Measurements from ENCODE around the gene RILPL1.
"Not testable (repeated sequence)": the region's sequence is repeated elsewhere in the genome, so short reads cannot be mapped to it uniquely, and the experiment has no call there.

Gene RILPL1

DNA sequence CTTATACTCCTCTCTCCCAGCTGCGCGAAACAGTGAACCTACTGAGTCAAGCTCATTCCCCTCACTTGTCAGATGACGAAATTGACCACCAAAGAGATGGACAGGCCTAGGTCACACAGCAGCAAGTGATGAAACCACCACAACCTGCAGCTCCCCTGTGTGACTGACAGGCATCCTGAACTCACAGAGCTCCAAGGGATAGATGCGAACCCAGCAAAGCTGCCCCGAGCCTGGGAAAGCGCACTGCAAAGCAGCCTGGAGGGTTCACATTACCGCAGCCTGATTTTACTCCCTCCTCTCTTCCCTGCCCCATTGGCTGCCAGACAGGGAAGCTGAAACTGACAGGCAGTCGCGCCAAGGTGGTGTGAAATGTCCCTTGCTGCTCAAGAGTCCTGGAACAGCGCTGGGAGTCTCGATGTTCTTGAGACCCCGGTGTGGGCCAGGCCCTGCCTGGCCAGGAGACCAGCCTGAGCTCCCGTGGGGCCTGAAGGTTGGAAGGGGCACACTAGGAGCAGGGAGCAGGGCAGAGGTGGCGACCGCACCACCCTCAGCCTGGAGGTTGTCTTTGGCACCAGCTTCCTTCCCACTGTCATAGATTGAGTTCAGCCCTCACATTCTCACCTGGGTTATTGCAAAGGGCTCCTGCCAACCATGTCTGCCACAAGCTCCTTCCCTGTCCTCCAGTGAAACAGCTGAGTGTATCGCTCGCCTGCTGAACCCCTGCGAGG, 39.2 kb downstream of the RILPL1 start:
- no peak for DNase-seq (ENCODE audit: low read depth in 3 of 3)

DNA sequence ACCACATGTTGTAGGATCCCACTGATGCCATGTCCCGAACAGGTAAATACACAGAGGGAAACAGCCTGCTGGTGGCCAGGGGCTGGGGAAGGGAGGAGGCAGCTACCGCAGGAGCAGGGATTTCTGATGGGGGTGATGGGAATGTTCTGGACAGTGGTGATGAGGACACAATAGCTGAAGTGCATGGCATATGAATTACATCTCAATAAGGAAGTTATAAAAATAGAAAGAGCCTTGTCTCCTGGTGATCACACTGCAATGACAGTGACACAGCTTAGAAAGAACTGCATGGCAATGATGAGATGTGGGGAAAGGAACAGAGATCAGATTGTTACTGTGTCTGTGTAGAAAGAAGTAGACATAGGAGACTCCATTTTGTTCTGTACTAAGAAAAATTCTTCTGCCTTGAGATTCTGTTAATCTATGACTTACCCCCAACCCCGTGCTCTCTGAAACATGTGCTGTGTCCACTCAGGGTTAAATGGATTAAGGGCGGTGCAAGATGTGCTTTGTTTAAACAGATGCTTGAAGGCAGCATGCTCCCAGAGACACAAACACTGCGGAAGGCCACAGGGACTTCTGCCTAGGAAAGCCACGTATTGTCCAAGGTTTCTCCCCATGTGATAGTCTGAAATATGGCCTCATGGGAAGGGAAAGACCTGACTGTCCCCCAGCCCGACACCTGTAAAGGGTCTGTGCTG, 41.0 kb downstream of the RILPL1 start:
- not testable (repeated sequence) for DNase-seq (ENCODE audit: low read depth in 3 of 3)

DNA sequence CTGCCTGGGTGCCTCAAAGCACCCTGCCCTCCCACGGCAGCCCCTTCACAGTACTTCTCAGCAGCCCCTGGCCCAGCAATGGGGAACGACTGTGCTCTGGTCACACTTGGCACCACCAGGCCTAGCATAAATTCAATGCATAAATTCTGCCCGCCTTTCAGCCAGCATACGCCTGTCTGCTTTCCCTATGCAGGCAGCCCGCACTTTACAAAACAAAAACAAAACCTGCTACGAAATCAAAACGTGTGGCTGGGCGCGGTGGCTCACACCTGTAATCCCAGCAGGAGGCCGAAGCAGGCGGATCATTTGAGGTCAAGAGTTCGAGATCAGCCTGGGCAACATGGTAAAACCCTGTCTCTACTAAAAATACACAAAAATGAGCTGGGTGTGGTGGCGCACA, 42.0 kb downstream of the RILPL1 start:
- no peak for DNase-seq (ENCODE audit: low read depth in 3 of 3)

DNA sequence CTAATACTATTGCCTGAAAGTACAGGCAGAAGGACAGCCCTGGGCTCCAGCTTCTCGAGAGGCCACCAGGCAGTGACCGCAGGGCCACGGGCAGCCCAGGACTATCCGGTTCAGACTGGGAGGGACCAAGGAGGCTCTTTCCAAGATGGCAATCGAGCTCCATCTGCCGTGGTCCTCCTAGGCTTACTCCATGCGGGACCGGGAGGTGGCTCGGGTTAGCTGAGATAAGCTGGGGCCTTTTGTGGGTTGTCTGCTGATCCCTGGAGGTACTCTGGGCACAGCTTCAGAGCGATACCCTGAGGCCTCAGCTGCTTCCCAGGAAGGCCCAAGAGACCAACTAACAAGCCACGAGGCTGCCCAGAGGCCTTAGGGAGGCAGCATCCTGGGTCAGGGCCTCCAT, 42.5 kb downstream of the RILPL1 start:
- DNase-seq (ENCODE audit: low read depth in 3 of 3): no peak

DNA sequence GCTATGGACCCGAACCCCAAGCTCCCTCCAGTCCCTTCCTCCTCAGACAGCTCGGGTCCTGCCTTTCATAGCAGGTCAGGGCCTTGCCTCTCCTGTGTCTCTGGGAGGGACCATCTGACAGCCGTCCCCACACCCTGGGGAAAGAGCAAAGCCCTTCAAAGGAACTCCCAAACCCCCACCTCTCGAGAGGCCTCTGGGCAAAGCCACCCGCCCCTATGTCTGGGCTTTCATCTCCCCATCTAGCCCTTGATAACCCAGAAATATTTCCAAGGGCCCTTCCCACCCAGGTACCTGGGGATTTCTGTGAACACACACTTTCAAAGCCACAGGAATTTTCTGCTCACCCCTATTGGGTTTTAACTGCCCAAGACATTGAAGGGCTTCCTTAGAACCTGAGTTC, 43.4 kb downstream of the RILPL1 start:
- no peak for DNase-seq (ENCODE audit: low read depth in 3 of 3)

DNA sequence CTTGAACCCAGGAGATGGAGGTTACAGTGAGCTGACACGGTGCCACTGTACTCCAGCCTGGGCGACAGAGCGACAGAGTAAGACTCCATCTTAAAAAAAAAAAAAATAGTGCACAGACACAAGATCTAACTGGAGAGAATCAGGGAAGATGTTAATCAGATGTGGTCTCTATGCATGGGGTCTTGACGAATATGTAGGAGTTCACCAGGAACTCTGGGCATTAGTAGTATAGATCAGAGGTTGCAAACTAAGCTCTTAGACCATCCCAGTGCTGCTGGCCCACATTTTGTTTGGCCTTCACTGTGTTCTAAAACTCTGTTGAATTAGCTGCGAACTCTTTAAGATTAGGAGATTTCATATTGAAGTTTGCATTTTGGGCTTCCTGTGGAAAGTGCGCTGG, 43.9 kb downstream of the RILPL1 start:
- DNase-seq (ENCODE audit: low read depth in 3 of 3): no peak

DNA sequence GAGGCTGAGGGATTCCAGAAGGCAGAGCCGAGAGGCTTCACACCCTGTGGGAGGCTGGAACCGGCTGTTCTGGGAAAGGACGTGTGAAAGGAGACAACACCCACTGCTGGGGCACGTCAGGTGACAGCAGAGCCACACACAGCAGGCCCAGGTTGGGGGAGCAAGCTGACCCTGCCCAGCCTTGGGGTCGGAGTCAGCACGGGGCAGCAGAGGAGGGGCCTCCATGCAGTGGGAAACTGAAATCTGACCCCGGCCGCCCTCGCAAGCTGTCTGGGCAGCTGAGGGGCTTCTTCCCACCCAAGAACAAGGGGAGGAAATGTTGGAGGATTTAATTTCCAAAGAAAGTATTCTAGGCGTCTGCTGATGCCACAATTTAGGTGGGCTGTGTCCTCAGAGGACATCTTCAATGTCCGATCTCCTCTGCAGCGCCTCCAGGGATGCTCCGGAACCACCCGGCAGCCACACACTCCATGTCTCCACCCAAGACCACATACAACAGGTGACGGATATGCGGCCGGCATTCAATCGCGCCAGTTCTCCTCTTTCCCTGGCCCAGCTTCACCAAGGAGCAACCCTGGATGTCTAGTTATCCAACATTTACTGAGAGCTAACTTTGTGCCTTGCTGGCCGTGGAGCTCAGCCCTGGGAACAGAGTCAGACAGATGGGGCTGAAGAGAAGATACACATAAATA, 44.8 kb downstream of the RILPL1 start:
- no peak for DNase-seq (ENCODE audit: low read depth in 3 of 3)

DNA sequence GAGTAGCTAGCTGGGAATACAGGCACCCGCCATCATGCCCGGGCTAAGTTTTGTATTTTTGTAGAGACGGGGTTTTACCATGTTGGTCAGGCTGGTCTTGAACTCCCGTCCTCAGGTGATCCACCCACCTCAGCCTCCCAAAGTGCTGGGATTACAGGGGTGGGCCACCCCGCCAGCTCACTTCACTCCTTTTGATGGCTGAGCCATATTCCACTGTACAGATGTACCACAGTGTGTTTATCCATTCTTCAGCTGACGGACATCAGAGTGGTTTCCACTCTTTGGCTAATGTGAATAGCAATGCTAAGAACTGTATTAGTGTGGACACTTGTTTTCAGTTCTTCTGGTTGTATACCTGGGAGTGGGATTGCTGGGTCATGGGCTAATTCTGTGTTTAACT, 46.1 kb downstream of the RILPL1 start:
- no peak for DNase-seq (ENCODE audit: low read depth in 3 of 3)

DNA sequence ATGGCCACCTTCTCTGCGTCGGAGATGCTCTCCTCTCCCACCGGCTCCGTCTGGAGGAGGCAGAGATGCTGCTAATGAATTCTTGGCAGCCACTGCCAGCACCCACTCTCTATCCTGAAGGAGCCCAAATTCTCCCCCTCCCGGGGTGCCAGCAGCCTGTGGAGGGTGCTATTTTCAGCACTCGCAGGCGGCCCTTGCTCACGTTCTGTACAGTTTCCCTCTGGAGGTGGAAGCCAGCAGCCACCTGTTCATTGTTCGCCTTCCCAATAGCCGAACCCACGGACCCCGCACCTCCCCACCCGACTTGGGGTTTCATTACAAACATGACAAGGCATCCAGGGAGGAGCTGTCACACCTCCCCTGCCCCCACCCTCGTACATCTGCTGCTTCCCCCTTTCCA, 47.8 kb downstream of the RILPL1 start:
- no peak for DNase-seq (ENCODE audit: low read depth in 3 of 3)

DNA sequence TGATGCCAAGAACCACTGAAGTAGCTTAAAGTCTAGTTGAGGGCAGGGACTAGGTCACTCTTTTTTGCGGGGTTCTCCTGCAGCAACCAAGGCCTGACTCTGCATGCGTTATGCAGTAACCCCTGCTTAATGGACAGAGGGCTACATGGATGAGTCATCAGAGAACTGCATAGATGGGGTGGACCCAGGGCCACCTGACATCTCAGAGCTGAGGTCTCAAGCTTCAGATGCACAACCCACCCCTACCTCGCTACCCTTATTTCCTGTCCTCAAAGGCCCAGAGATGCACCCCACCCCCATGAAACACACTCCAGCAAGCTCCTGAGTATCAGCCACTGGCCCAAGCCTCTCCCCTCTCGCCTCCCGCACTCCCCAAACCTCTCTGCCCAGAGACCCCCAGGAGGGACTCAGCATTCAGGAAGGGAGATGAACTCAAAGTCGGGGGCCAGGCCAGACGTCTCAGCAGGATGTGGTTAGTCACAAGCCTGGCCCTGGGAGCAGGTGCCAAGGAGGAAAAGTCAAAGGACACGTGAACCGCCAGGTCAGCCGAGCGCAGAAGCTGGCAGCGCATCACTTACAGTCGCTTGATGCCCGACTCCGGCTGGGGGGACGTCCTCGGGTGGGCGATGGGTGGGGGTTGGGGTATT, 49.8 kb downstream of the RILPL1 start:
- no peak for DNase-seq (ENCODE audit: low read depth in 3 of 3)

DNA sequence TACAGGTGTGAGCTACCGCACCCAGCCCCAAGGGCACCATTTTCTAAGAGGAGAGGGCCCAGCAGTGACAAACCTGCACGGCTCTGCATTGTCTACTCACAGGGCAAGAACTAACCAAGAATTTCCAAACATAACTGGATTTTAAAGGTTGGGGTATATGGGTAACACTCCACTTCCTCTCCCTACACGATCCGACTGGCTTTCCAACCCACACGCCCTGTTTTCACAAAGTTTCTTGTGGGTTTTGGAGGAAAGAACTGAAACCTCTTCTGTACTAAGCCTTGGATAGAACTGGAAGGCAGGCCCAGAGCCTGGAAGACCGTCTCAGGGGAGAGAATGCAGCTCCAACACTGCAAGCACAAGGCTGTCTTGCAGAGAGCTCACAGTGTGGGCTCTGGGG, 50.6 kb downstream of the RILPL1 start:
- DNase-seq (ENCODE audit: low read depth in 3 of 3): no peak

DNA sequence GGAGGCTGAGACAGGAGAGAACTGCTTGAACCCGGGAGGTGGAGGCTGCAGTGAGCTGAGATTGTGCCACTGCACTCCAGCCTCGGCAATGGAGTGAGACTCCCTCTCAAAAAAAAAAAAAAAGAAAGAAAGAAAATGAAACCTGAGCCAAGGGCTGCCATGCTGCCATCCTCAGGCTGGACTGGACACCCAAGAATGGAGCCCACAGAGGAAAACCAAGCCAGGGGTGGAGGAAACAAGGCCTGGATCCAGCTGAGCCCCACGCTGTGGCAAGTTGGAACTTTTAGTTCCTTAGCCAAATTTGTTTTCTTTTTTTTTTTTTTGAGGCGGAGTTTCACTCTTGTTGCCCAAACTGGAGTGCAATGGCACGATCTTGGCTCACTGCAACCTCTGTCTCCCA, 52.3 kb downstream of the RILPL1 start:
- not testable (repeated sequence) for DNase-seq (ENCODE audit: low read depth in 3 of 3)

DNA sequence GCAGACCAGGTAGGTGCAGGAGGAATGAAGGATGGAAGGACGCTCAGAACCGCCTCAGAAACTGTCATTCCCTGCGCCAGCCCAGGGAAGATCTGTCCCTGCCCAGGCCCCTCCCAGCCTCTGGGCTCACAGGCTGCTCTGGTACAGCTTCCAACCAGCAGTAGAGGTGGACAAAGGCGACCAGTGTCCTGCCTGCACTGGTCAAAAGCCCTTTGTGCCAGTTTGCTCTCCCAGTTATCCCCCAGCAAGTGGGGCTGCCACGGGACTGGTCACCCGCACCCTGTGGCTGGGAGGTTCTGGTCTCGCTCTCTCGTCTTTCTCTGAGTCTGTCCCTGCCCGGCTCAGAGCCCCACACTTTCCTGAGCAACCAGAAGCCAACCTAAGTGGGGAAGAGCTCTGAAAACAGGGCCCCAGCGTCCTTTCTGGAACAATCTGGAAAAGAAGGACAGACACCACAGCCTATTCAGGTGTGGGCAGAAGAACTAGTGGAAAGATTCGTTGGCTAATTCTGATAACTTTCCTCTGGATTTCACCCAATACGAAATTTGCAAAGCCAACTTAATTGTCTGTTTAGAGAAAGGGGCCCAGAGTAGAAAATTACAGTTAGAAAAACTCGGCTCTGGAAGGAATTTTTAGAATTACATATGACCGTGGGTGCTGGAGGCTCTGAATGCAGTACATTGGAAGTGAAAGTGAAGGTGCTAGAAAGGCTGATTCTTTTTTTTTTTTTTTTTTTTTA, 53.9 kb downstream of the RILPL1 start:
- no peak for DNase-seq (ENCODE audit: low read depth in 3 of 3)

DNA sequence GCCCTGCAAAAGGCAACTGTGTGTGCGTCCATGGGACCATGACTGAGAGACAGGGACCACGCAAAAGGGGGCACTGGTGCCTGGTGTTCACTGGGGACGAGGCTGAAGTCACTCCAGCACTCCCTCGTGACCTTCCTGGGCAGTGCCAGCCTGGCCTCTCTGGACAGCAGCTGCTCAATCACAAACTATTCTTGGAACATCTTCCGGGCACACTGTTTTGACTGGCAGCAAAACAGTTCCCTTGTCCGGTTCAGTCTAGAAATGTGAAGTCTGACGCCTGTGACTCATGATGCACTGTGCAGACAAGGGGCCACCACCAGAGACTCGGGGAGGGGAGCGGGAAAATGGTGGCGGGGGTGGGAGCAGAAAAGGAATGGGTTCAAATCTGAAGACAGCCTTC, 54.8 kb downstream of the RILPL1 start:
- no peak for DNase-seq (ENCODE audit: low read depth in 3 of 3)

DNA sequence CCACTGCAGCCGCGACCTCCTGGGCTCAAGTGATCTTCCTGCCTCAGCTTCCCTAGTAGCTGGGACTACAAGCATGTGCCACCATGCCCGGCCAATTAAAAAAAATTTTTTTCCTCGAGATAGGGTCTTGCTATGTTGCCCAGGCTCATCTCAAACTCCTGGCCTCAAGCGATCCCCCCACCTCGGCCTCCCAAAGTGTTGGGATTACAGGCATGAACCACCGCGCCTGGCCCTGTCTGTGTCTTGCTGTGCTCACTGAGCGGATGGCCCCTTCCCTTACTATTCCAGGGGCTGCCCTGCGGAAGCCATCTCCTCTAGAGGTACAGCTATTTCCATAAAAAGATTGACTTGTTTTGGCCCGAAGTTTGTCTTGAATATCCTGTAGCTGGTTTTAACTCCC, 55.5 kb downstream of the RILPL1 start:
- no peak for DNase-seq (ENCODE audit: low read depth in 3 of 3)

DNA sequence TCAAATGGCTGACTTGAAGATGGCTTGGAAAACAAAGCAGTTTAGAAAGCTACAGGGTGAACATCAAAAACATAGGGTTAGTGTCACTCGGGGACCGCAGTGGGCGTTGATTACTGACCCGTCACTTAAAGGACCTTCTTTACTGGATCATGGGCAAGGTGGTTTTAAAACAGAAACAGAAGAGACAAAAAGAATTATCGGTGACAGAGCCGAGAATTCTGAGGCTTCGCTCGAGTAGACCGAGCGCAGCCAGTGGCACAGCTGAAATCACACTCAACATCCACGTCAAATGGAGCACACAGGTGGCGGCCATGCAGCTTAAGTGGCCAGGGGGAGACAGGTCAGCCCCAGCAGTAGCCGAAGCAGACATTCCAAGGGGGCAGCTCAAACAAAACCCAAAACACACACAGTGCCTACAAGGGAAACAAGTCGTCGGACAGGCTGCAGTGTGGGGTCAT, 58.2 kb downstream of the RILPL1 start:
- no peak for DNase-seq (ENCODE audit: low read depth in 3 of 3)

DNA sequence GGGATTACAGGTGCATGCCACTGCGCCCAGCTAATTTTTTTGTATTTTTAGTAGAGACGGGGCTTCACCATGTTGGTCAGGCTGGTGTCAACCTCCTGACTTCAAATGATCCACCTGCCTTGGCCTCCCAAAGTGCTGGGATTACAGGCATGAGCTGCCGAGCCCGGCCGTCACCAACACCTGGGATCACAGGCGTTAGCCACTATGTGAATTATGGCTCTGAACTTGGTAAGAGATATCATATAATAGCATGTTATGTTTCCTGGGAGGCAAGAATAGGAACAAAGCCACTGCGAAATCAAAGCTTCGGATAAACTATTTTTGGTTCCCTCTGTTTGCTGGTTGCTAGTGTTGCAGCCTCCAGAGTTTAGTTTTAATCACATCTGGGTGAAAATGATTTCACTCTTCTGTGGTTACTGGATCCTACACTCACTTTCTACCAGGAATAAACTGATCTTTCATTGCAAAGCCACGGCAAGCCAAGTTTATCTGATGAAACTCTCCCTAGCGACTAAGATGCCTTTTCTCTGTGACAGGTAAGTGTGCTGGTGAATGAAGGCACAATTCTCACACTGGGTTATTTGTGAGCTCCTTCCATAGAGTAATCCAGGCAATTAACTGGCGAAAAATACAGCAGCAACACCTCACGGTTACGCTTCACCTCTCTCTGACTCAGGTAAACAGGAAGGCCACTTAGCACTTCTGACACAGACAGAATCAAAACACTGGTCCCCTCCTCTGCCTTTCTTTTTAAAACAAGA, 58.9 kb downstream of the RILPL1 start:
- DNase-seq (ENCODE audit: low read depth in 3 of 3): no peak

DNA sequence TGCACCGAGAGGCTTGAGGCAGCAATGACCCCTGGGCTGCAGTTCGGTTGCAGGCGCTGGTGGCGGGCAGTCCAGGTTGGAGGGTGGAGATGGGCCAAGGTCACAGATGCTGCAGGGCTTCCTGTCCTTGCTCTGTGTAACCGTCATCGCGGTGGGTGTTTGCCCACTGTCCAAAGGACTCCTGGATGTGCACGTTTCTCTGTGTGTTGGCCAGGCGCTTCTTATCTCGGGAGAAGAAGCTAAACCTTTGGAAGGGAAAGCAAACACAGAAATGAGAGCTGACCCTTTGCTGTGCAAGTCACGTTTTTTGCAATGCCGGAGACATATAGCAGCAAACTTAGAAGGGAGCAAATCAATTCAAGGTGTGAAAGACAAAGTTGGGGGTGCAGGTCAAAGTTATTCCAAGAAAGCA, 61.1 kb downstream of the RILPL1 start:
- no peak for DNase-seq (ENCODE audit: low read depth in 3 of 3)

DNA sequence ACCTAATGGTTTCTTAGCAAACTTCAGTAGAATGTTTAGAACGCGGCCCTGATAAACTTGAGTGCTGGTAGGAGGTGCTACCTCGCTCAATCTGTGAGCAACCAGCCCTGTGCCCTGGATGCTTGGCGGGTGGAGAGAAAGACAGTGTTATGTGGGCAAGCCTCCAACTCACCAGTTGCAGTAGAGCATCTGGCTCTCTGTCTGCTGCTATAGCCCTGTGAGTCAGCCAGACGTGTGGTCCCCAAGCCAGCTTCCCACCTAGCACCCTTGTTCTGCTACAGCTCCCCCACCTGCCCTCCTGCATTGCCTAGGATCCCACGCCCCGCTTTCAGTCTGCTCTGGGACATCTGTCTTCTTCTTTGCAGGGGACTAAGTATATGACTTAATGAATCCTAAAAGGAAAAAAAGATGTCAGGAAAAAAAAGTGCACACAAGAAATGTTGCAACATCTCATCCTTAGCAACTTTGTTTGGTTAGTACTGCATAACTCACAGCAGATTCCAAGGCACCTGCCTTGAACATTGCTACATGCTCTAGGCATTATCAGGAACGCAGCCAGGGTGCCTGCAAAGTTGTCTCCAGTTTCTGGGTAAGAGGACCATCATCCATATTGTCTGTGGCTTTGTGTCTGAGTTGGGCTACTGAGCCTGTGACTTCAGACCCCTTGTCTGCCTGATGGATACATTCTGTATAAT, 62.0 kb downstream of the RILPL1 start:
- DNase-seq (ENCODE audit: low read depth in 3 of 3): no peak

DNA sequence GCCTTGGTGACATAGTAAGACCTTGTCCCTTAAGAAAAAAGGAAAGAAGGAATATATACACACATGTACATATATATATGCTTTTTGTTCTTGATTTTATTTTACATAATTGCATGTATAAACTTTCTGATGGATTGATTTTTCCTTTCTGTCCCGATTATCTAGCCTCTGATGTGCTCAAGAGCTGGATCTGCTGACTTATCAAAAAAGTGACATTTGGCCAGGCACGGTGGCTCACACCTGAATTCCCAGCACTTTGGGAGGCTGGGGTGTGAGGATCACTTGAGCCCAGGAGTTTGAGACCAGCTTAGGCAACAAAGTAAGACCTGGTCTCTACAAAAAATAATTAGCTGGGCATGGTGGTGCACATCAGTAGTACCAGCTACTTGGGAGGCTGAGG, 63.5 kb downstream of the RILPL1 start:
- DNase-seq (ENCODE audit: low read depth in 3 of 3): no peak

Data from stimulated activated CD4-positive, alpha-beta T cell treated with anti-CD3 and anti-CD28 coated beads, TNF-alpha, amount 100 ng/mL, for 4 hours (primary cell).